ENCODE data around the gene TRIM25. TPM values are rescaled to one million over a fixed set of nuclear protein-coding genes. Genes with fewer than 3 reads are reported as not detected.

The TRIM25 gene
- total RNA-seq, 1 experiment from 2014 or later: 92.8 TPM

- H3K36me3 ChIP-seq (ENCODE audit: low read depth): no peaks in the 10 kb centered on the region
- H3K4me3 ChIP-seq: no peak overlapping the region
- ChIA-PET POLR2A (ENCODE audit: unreplicated experiment) (no interaction called here), CTCF (no interaction called here)
- peaks cover under 1% of the 10 kb centered on the region; the same call in 1 of the 2 replicates for H3F3A ChIP-seq (ENCODE audit: insufficient read depth, low read depth)
- no peaks in the 10 kb centered on the region for H3K27me3 ChIP-seq (ENCODE audit: insufficient read depth, low read depth)
- no peak for TF ChIP-seq EZH2 (IDR thresholded peaks at IDR 0.05; ENCODE audit: low read depth)
- TF ChIP-seq, protein P1, sequence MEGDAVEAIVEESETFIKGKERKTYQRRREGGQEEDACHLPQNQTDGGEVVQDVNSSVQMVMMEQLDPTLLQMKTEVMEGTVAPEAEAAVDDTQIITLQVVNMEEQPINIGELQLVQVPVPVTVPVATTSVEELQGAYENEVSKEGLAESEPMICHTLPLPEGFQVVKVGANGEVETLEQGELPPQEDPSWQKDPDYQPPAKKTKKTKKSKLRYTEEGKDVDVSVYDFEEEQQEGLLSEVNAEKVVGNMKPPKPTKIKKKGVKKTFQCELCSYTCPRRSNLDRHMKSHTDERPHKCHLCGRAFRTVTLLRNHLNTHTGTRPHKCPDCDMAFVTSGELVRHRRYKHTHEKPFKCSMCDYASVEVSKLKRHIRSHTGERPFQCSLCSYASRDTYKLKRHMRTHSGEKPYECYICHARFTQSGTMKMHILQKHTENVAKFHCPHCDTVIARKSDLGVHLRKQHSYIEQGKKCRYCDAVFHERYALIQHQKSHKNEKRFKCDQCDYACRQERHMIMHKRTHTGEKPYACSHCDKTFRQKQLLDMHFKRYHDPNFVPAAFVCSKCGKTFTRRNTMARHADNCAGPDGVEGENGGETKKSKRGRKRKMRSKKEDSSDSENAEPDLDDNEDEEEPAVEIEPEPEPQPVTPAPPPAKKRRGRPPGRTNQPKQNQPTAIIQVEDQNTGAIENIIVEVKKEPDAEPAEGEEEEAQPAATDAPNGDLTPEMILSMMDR (conservative IDR thresholded peaks at IDR 0.05): no peak
- H3K79me2 ChIP-seq (ENCODE audit: low read depth): no peaks in the 10 kb centered on the region
- H3K9me2 ChIP-seq (ENCODE audit: insufficient read depth): no peaks in the 10 kb centered on the region
- intact Hi-C loops (cut with micrococcal nuclease; ENCODE audit: unreplicated experiment): no loop called here
- H3K9me3 ChIP-seq (ENCODE audit: insufficient read depth, low read depth): no peaks in the 10 kb centered on the region
- H3K4me2 ChIP-seq: no peak overlapping the region
- H2AFZ ChIP-seq: no peak overlapping the region
- H4K20me1 ChIP-seq (ENCODE audit: insufficient read depth): no peaks in the 10 kb centered on the region
- no TSS peak for BruUV-seq (replicated peaks)
- DNase-seq: no peak
- no peaks in the 10 kb centered on the region for H3K4me1 ChIP-seq (replicated peaks; ENCODE audit: insufficient read depth)
- no peak overlapping the region for H3K27ac ChIP-seq
These were observed 37.1 kb downstream of the TRIM25 start for GRCh38 chr17:56876766-56877179.

DNA sequence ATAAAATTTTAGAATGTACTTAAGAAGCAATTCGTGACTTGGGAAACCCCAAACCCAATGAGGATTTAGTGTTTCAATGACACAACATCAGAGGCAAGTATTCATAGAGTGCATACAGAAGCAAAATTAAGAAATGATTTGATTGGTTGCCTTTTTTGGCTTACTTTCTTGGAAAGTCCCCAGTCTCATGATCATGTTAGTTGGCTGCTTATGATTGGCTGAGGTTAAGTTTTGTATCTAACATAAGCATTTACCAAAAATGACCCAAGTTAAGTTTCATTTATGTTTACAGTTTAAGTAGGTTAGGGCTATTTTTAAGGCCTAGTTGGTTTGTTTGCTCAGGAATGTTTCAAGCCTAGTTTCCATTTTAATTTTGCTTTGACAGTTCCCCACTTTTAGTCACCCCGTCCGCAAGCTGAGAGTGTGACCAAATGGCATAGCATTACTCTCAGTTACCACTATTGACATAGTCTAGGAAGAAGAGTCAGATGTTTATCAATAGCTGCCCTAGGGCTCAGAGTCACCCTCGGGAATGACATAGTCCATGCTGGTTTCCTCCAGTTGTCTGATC is 43.7 kb downstream of the TRIM25 start:
- H3K4me1 ChIP-seq (replicated peaks; ENCODE audit: insufficient read depth): no peaks in the 10 kb centered on the region
- no TSS peak for BruUV-seq (replicated peaks)
- no peak for DNase-seq
- H3K4me2 ChIP-seq: no peak overlapping the region
- no peak for TF ChIP-seq EZH2 (IDR thresholded peaks at IDR 0.05; ENCODE audit: low read depth)
- TF ChIP-seq, protein P1 (conservative IDR thresholded peaks at IDR 0.05): no peak
- no peaks in the 10 kb centered on the region for H3K79me2 ChIP-seq (ENCODE audit: low read depth)
- H3K4me3 ChIP-seq: no peak overlapping the region
- intact Hi-C loops (cut with micrococcal nuclease; ENCODE audit: unreplicated experiment): no loop called here
- H3K9me3 ChIP-seq (ENCODE audit: insufficient read depth, low read depth): no peaks in the 10 kb centered on the region
- ChIA-PET CTCF (interaction anchor here (0.6 kb wide), 1 partner anchor 27 kb away, joined by 3 read pairs; no protein-coding TSS in a partner anchor), POLR2A (ENCODE audit: unreplicated experiment) (no interaction called here)
- H3K36me3 ChIP-seq (ENCODE audit: low read depth): 0 out of 2 replicates have a peak, but pooled peaks cover 9% of the 10 kb centered on the region
- H2AFZ ChIP-seq: no peak overlapping the region
- no peaks in the 10 kb centered on the region for H3K9me2 ChIP-seq (ENCODE audit: insufficient read depth)
- H3K27me3 ChIP-seq (ENCODE audit: insufficient read depth, low read depth): no peaks in the 10 kb centered on the region
- H3F3A ChIP-seq (ENCODE audit: insufficient read depth, low read depth): peaks cover 4% of the 10 kb centered on the region
- no peak overlapping the region for H3K27ac ChIP-seq
- H4K20me1 ChIP-seq (ENCODE audit: insufficient read depth): no peaks in the 10 kb centered on the region

DNA sequence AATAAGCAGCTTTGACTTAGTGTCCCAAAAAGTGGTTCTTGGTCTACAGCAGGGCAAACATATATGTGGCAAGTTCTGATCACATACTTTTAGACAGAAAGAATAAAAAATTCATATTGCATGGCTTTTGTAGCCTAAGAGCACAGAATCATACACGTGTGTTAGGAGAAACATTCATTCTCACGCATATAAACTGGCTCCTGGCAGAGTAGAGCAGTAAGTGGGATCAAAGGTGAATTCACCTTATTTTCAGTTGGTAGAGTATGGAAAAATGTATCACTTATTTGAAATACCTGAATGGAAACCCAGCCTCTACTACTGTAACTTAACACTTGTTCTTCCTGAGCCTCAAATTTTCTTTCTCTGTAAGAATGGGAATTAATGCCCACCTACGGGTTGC is 45.1 kb downstream of the TRIM25 start:
- no TSS peak for BruUV-seq (replicated peaks)
- Histone ChIP-seq H3K9me2 (ENCODE audit: insufficient read depth) (no peaks in the 10 kb centered on the region), H3K36me3 (ENCODE audit: low read depth) (0 out of 2 replicates have a peak, but pooled peaks cover 16% of the 10 kb centered on the region), H2AFZ (no peak overlapping the region), H3K4me3 (no peak overlapping the region), H3K9me3 (ENCODE audit: insufficient read depth, low read depth) (no peaks in the 10 kb centered on the region), H4K20me1 (ENCODE audit: insufficient read depth) (no peaks in the 10 kb centered on the region), H3K27ac (no peak overlapping the region), H3K4me1 (replicated peaks; ENCODE audit: insufficient read depth) (no peaks in the 10 kb centered on the region), H3F3A (ENCODE audit: insufficient read depth, low read depth) (peaks cover 7% of the 10 kb centered on the region), H3K27me3 (ENCODE audit: insufficient read depth, low read depth) (no peaks in the 10 kb centered on the region), H3K79me2 (ENCODE audit: low read depth) (no peaks in the 10 kb centered on the region), H3K4me2 (no peak overlapping the region)
- no peak for DNase-seq
- no peak for TF ChIP-seq EZH2 (IDR thresholded peaks at IDR 0.05; ENCODE audit: low read depth)
- TF ChIP-seq, protein P1 (conservative IDR thresholded peaks at IDR 0.05): no peak
- ChIA-PET CTCF (no interaction called here), POLR2A (ENCODE audit: unreplicated experiment) (no interaction called here)
- intact Hi-C loops (cut with micrococcal nuclease; ENCODE audit: unreplicated experiment): no loop called here
